HL-60 (cell line): ENCODE measurements around the gene USH2A.

ENCODE experiments used
- DNase-seq, 2 experiments: peaks; one replicate each; pipeline ENCODE4 v3.0.0-alpha.2; 2010 to 2020; ENCODE audit warnings: low read depth in 1 of 2, low spot score in 1 of 2
- H3K27ac ChIP-seq: fragments of 250-450 bp; sonication (Bioruptor Pico); replicated peaks from 2 replicates; pipeline ENCODE4 v1.5.1; 2020; ENCODE audit warnings: mild to moderate bottlenecking, moderate library complexity
- H3K27me3 ChIP-seq: fragments of 250-450 bp; sonication (Bioruptor Pico); 2 replicates; pipeline ENCODE4 v1.5.1; 2021; ENCODE audit warnings: mild to moderate bottlenecking, moderate library complexity; ENCODE audit not compliant: insufficient read depth, poor library complexity, severe bottlenecking
- H3K4me3 ChIP-seq: replicated peaks from 2 replicates; pipeline ENCODE4 v1.5.1; 2011; ENCODE audit warnings: mild to moderate bottlenecking, control low read depth, low read length; ENCODE audit not compliant: insufficient read depth
- CTCF ChIP-seq: IDR thresholded peaks from one replicate; pipeline ENCODE4 v1.5.1; 2011; ENCODE audit warnings: low read length, control low read depth, inconsistent platforms; ENCODE audit not compliant: insufficient read depth
- GABPA ChIP-seq: IDR thresholded peaks from 2 replicates; pipeline ENCODE4 v1.6.1; 2012; ENCODE audit warnings: low read depth
- POLR2AphosphoS5 ChIP-seq: IDR thresholded peaks from 2 replicates; pipeline ENCODE4 v1.6.1; 2012; ENCODE audit warnings: low read depth
- REST ChIP-seq: IDR thresholded peaks from 2 replicates; pipeline ENCODE4 v1.6.1; 2012; ENCODE audit warnings: low read depth; ENCODE audit not compliant: insufficient replicate concordance
- SPI1 ChIP-seq: IDR thresholded peaks from 2 replicates; pipeline ENCODE4 v1.6.1; 2012; ENCODE audit warnings: low read depth, mild to moderate bottlenecking, borderline replicate concordance

Gene USH2A

GRCh38 chr1:215643592-215644321, 779.5 kb downstream of the USH2A start:
- TF ChIP-seq CTCF (no peak), SPI1 (no peak), REST (no peak), POLR2AphosphoS5 (no peak), GABPA (no peak)
- Histone ChIP-seq H3K27me3 (no peaks in the 10 kb centered on the region), H3K4me3 (no peak overlapping the region), H3K27ac (no peak overlapping the region)
- no peak for DNase-seq

GRCh38 chr1:215640429-215641148, 782.7 kb downstream of the USH2A start:
- H3K4me3 ChIP-seq: no peak overlapping the region
- TF ChIP-seq CTCF (no peak), REST (no peak), GABPA (no peak)

GRCh38 chr1:215637041-215637573, 786.1 kb downstream of the USH2A start:
- no peak overlapping the region for H3K4me3 ChIP-seq
- no peak overlapping the region for H3K27ac ChIP-seq
- H3K27me3 ChIP-seq: no peaks in the 10 kb centered on the region
- no peak for TF ChIP-seq CTCF
- TF ChIP-seq REST: no peak
- no peak for TF ChIP-seq SPI1
- no peak for TF ChIP-seq POLR2AphosphoS5
- no peak for TF ChIP-seq GABPA
- no peak for DNase-seq

More at GRCh38 chr1:215640429-215641148, 782.7 kb downstream of the USH2A start:
- H3K27ac ChIP-seq: no peak overlapping the region
- H3K27me3 ChIP-seq: no peaks in the 10 kb centered on the region
- DNase-seq: no peak
